Activated CD4-positive, alpha-beta T cell treated with anti-CD3 and anti-CD28 coated beads, Interleukin-2, amount 10 ng/mL, durations not matched to agents 24 days and 14 days (primary cell): Measurements from ENCODE around the gene ALDH7A1. TPM values are rescaled to one million over a fixed set of nuclear protein-coding genes. Genes with fewer than 3 reads are reported as not detected.
A peak's percentile ranks its signal among the peaks of the same experiment; 100 is the strongest.

Experiments
- DNase-seq: peaks from one replicate; pipeline ENCODE4 v3.0.0; 2022
- H3K27ac Mint-ChIP-seq: one replicate; pipeline ENCODE4 v1.8.0; 2022; ENCODE audit warnings: mild to moderate bottlenecking, mixed read lengths
- H3K27me3 Mint-ChIP-seq: one replicate; pipeline ENCODE4 v1.8.0; 2022; ENCODE audit warnings: mixed read lengths
- H3K36me3 Mint-ChIP-seq: one replicate; pipeline ENCODE4 v1.8.0; 2022; ENCODE audit warnings: low read depth, mild to moderate bottlenecking, mixed read lengths
- H3K4me1 Mint-ChIP-seq: one replicate; pipeline ENCODE4 v1.8.0; 2021; ENCODE audit warnings: mixed read lengths
- H3K4me3 Mint-ChIP-seq: one replicate; pipeline ENCODE4 v1.8.0; 2022; ENCODE audit warnings: mild to moderate bottlenecking, moderate library complexity, mixed read lengths
- H3K9me3 Mint-ChIP-seq: one replicate; pipeline ENCODE4 v1.8.0; 2021; ENCODE audit warnings: mixed read lengths
- intact Hi-C: fragments of 100-400 bp; cut with micrococcal nuclease; formaldehyde crosslinking; loops from one replicate; pipeline ENCODE4 v1.15.1; 2023
- total RNA-seq: library from RNA; stranded (reverse); gene quantifications from 2 replicates; pipeline ENCODE4 v1.2.3, GENCODE V29; 2022

ALDH7A1 gene
- total RNA-seq, 1 donor from 2014 or later = 1.9 TPM

DNA sequence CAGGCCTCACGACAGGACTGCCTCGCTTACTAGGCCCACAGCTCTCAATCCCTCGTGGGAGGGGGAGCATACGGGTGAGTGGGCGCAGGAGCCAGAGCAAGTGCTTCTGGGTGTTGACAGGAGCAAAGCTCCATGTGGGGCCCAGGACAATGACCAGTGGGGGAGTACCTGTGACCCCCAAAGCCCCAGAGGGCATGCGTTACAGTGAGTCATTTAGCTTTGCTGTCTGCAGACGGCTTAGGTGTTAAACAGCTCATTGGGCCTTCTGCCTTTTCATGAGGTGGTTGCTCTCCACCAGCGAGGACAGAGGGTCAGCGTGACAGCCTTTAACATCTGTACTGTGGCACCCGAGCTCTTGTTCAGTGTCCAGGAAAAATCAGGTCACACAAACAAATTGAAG, 93.6 kb downstream of the ALDH7A1 start:
- H3K9me3 Mint-ChIP-seq = no peaks in the 10 kb centered on the region
- DNase-seq = no peak
- intact Hi-C loops = loop anchor here (5.0 kb wide), 1 partner anchor 79 kb away; the partner anchor contains the start of gene GRAMD2B
- H3K27ac Mint-ChIP-seq = no peak overlapping the region
- peaks cover 4% of the 10 kb centered on the region for H3K4me1 Mint-ChIP-seq
- no peak overlapping the region for H3K4me3 Mint-ChIP-seq
- H3K27me3 Mint-ChIP-seq = no peaks in the 10 kb centered on the region
- no peaks in the 10 kb centered on the region for H3K36me3 Mint-ChIP-seq

DNA sequence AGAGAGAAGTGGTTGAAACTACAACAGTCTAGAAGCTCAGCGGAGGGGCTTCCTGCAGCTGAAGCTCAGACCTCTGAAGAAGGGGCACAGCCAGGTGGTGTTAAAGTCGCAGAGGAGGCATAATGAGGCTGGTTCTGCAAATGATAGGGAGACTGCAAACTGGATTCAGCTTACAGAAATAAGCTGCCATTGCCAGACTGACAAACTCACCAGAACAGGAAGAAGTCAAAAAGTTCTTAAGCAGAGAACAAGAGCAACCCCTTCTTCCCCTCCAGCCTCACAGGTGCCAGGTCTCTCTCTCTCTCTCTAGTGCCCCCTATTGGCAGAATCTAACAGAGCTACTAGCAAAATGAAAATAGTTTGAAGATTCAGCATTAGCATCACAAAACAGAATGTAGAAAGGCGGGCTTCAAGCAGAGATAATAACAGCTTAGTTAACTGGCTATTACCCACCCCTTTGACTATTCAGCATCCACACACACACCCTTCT, 95.1 kb downstream of the ALDH7A1 start:
- H3K4me3 Mint-ChIP-seq = no peak overlapping the region
- intact Hi-C loops = loop anchor here (2.0 to 5.0 kb wide), 2 partner anchors 78 to 145 kb away; partner anchors contain the start of gene GRAMD2B
- H3K9me3 Mint-ChIP-seq = no peaks in the 10 kb centered on the region
- no peak overlapping the region for H3K27ac Mint-ChIP-seq
- H3K36me3 Mint-ChIP-seq = no peaks in the 10 kb centered on the region
- peaks cover 4% of the 10 kb centered on the region for H3K4me1 Mint-ChIP-seq
- DNase-seq = peak; percentile 80
- H3K27me3 Mint-ChIP-seq = no peaks in the 10 kb centered on the region

DNA sequence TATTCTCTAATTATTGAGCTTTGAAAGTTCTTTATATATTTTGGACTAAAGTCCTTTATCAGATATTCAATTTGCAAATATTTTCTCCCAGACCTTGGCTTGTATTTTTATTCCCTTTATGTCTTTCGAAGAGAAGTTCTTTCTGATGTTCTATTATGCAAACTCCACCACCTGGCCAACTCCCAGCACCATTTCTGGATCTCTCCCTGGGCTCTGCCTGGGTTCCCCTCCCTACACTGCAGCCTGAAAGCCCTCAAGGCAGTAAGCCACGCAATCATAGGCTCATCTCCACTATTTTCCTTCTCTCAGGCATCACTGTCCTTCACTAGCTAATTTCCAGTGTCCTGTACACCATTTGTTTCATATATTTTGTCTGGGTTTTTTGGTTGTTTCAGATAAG, 95.7 kb downstream of the ALDH7A1 start:
- H3K27ac Mint-ChIP-seq = no peak overlapping the region

DNA sequence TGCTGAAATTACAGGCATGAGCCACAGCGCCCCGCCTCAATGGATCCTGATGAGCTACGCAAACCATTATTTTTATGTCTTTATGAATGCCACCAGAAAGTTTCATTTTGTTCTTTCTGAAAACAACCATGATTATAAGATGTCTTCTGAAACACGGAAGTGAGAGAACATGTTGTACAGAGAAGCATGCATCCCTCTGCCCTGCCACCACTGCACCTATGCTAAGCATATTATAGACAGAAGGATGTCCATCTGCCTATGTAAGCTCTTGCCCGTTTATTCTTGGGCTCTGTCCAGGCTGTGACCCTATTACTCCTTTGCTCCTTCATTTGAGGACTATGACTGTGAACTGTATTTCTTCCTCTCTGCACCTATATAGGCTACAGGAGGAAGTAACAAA, 97.5 kb downstream of the ALDH7A1 start:
- DNase-seq = no peak
- Mint-ChIP-seq H3K27ac (no peak overlapping the region), H3K9me3 (no peaks in the 10 kb centered on the region), H3K36me3 (peaks cover 6% of the 10 kb centered on the region), H3K27me3 (no peaks in the 10 kb centered on the region), H3K4me1 (peaks cover 4% of the 10 kb centered on the region), H3K4me3 (no peak overlapping the region)
- intact Hi-C loops = no loop called here

More for the DNA sequence above, 95.7 kb downstream of the ALDH7A1 start:
- Mint-ChIP-seq H3K9me3 (no peaks in the 10 kb centered on the region), H3K4me3 (no peak overlapping the region), H3K4me1 (peaks cover 4% of the 10 kb centered on the region), H3K27me3 (no peaks in the 10 kb centered on the region), H3K36me3 (no peaks in the 10 kb centered on the region)
- intact Hi-C loops = loop anchor here (2.0 kb wide), 1 partner anchor 144 kb away; no protein-coding TSS in a partner anchor
- DNase-seq = no peak

DNA sequence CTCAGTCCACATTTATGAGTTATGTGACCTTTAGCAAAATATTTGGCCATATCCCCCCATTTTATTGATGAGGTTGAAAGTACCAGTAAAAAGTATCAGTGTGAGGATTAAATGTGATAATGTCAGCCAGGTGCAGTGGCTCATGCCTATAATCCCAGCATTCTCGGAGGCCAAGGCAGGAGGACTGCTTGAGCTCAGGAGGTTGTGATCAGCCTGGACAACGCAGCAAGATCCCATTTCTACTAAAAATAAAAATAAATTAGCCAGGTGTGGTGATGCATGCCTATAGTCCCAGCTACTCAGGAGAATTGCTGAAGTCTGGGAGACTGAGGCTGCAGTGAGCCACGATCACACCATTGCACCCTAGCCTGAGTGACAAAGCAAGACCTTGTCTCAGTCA, 100.6 kb downstream of the ALDH7A1 start:
- intact Hi-C loops = no loop called here
- Mint-ChIP-seq H3K9me3 (no peaks in the 10 kb centered on the region), H3K4me1 (no peaks in the 10 kb centered on the region), H3K27ac (no peak overlapping the region), H3K27me3 (no peaks in the 10 kb centered on the region), H3K4me3 (no peak overlapping the region), H3K36me3 (peaks cover 10% of the 10 kb centered on the region)
- DNase-seq = no peak

DNA sequence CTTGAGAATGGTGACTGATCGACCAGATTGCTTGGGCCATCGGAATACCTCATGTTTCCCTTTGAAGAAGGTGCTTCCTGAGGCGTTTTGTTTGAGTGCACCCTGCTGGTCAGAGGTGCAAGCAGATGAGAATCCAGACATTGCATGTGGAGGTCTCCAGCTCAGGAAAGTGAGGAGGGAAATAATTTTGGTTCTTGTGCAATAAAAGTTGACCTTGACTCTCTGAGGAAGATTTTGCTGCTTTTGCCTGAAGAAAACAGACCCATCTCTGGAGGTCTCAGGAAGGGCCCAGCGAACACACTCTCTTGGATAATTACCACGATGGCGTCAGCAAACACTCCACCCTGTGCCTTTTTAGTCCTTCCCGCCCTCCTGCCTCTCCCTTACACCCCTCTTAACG, 102.1 kb downstream of the ALDH7A1 start:
- intact Hi-C loops = no loop called here
- Mint-ChIP-seq H3K36me3 (peaks cover 16% of the 10 kb centered on the region), H3K27me3 (no peaks in the 10 kb centered on the region), H3K4me1 (no peaks in the 10 kb centered on the region), H3K4me3 (no peak overlapping the region), H3K9me3 (no peaks in the 10 kb centered on the region), H3K27ac (no peak overlapping the region)
- no peak for DNase-seq

DNA sequence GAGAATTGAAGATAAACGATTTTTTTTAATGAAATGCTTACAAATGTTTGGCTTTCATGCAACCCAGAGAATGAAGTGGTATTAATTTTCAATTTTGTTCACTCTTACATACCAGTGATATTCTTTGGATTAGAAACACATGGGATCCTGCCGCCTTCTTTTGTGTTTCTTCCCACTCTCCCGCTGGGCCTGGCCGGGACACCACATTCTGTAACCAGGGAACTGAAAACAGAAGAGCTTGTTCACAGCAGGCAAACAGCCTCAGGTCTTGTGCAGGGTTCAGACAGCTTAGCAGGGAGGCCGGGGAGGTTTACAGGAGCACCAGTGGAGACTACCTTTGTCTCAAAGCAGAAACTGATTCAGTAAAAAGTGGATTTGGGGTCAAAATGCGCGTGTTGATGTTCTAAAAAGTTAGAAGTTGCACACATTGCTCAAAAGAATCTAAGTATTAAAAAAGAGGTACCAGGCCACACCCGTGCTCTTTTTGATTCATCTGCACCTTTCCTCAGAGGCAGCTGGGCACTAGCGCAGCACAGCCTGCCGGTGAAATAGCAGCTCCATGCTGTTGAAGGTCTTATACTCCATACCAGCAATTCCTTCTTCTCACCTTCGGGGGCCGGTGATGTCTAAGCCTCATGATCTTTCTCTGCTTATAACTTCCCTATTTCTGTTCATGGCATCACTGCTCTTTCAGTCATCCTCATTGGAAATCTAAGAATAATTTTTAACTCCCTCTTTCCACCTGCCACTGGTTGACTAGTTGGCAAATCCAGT, 104.7 kb downstream of the ALDH7A1 start:
- Mint-ChIP-seq H3K36me3 (peaks cover 31% of the 10 kb centered on the region), H3K27me3 (no peaks in the 10 kb centered on the region), H3K4me3 (no peak overlapping the region), H3K4me1 (no peaks in the 10 kb centered on the region), H3K27ac (no peak overlapping the region), H3K9me3 (no peaks in the 10 kb centered on the region)
- DNase-seq = peak; percentile 49
- intact Hi-C loops = no loop called here

DNA sequence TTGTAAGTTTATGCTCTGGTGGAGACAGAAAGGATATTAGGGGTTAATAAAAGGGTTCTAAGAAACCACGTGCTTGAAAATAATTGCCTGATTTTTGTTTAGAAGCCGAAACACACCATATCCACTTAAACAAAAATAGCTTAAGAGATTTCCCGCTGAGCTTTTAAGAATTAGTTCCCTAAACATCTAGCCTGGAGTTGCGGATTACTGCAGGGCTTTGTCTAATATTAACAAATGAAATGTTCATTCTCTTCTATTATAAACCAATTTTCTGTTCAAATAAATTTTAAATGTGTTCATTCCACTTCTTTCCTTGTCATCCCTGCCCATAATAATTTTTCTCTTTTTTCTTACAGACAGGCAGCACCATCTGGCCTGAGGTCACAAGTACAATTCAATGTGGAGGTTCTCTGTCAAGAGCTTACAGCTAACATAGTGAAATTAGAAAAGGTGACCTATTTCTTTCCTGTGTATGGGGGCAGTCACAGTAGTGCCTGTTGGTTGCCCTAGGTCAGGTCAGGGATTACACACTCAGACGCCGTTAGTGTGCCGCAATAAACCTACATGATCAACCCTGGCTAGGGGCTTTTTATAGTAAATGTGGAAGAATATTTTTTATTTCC, 106.5 kb downstream of the ALDH7A1 start:
- H3K27ac Mint-ChIP-seq = no peak overlapping the region
- H3K9me3 Mint-ChIP-seq = no peaks in the 10 kb centered on the region
- DNase-seq = no peak
- H3K4me3 Mint-ChIP-seq = no peak overlapping the region
- H3K36me3 Mint-ChIP-seq = peaks cover 33% of the 10 kb centered on the region
- H3K4me1 Mint-ChIP-seq = no peaks in the 10 kb centered on the region
- intact Hi-C loops = no loop called here
- no peaks in the 10 kb centered on the region for H3K27me3 Mint-ChIP-seq

DNA sequence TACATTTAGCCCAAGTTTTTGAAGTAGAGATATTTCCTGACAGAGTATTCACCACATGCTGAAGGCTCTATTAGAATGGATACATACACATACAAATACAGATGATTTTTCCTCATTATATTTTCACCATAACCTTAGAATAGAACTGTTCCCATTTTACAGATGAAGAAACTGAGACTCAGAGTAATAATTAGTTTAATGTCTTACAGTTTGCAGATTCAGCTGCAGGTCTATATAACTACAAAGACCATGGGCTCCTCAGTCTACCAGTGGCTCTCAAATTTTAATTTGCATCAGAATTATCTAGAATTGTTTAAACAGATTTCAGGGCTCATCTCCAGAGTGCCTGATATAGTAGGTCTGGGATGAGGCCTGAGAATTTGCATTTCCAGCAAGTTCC, 107.4 kb downstream of the ALDH7A1 start:
- no peaks in the 10 kb centered on the region for H3K27me3 Mint-ChIP-seq
- intact Hi-C loops = no loop called here
- no peaks in the 10 kb centered on the region for H3K9me3 Mint-ChIP-seq
- no peaks in the 10 kb centered on the region for H3K4me1 Mint-ChIP-seq
- no peak overlapping the region for H3K27ac Mint-ChIP-seq
- H3K36me3 Mint-ChIP-seq = peaks cover 32% of the 10 kb centered on the region
- H3K4me3 Mint-ChIP-seq = no peak overlapping the region
- DNase-seq = no peak

DNA sequence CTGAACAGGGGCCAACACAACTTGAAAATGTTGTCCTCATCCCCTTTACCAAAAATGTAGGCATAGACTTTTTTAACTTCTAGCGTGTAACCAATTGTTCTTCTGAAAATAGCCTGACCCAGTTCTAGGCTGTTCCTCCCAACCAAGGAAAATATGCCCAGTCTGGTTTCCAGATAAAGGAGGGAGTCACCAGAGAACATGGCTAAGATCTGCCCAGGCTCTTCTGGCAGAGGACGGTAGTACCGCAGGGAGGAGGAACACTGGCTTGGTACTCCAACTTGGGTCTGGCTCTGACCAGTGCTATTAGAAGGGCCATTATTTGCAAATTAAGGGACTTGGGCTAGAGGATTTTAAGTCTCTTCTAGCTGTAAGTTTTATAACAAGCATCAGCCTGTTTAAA, 108.7 kb downstream of the ALDH7A1 start:
- H3K36me3 Mint-ChIP-seq = peaks cover 34% of the 10 kb centered on the region
- no peaks in the 10 kb centered on the region for H3K4me1 Mint-ChIP-seq
- intact Hi-C loops = no loop called here

DNA sequence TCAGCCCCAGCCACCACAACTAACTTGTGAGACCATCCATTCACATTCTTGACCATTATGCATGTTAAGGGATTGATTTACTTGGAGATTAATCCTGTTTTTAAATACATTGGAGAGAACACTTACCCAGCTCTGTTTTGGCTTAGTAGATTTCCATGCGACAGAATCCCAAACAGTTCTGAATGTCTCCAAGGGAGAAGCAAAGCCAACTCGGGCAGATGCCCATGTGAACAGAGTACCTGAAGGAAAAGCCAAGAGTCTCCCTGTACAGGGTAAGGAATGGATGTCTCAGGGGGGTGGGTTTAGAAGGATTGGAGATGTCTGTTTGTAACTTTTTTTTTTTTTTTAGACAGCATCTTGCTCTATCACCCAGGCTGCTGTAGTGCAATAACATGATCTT, 110.8 kb downstream of the ALDH7A1 start:
- Mint-ChIP-seq H3K27me3 (no peaks in the 10 kb centered on the region), H3K9me3 (no peaks in the 10 kb centered on the region), H3K27ac (no peak overlapping the region), H3K4me1 (no peaks in the 10 kb centered on the region), H3K36me3 (peaks cover 34% of the 10 kb centered on the region), H3K4me3 (no peak overlapping the region)
- intact Hi-C loops = no loop called here
- DNase-seq = no peak

More for the DNA sequence above, 108.7 kb downstream of the ALDH7A1 start:
- no peak overlapping the region for H3K4me3 Mint-ChIP-seq
- no peak overlapping the region for H3K27ac Mint-ChIP-seq
- H3K9me3 Mint-ChIP-seq = no peaks in the 10 kb centered on the region
- H3K27me3 Mint-ChIP-seq = no peaks in the 10 kb centered on the region
- no peak for DNase-seq

DNA sequence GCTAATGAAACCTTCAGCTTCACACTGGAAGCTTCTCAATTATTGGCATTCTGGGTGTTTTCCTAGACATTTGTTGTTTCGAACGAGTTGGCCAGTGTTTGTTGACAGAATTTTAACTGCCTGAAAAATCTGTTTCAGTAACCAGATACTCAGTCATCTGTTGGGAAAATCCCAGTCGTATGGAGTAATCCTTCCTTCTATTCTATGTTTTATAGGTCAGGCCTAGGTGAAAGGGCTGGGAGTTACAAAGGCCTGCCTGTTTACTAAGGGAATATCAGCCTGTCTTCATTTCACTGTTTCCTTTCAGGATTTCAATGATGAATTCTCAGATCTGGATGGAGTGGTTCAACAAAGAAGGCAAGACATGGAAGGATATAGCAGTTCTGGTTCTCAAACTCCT, 111.9 kb downstream of the ALDH7A1 start:
- H3K27me3 Mint-ChIP-seq = no peaks in the 10 kb centered on the region
- intact Hi-C loops = no loop called here
- DNase-seq = no peak
- no peak overlapping the region for H3K27ac Mint-ChIP-seq
- no peak overlapping the region for H3K4me3 Mint-ChIP-seq
- H3K9me3 Mint-ChIP-seq = no peaks in the 10 kb centered on the region
- H3K4me1 Mint-ChIP-seq = no peaks in the 10 kb centered on the region
- peaks cover 31% of the 10 kb centered on the region for H3K36me3 Mint-ChIP-seq

DNA sequence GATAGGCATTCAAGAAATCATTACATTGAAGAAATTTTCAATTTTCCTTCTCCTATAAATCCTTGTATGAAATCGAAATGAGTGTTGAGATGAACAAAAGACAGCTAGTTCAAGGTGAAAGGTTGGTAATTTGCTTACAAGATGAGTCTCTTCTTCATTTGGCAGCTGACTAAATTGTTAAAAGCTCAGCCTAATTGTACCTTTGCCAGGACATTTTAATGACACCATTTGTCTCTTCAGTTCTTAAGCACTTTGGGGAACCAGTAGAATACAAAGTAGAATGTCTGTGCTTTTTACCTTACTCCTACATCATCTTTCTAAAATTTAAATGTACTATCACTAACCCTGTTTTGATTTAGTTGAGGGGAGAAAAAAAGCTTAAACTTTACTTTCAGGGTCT, 112.4 kb downstream of the ALDH7A1 start:
- no peaks in the 10 kb centered on the region for H3K4me1 Mint-ChIP-seq
- no peak for DNase-seq
- H3K36me3 Mint-ChIP-seq = peaks cover 29% of the 10 kb centered on the region
- no peak overlapping the region for H3K4me3 Mint-ChIP-seq
- no peak overlapping the region for H3K27ac Mint-ChIP-seq
- H3K9me3 Mint-ChIP-seq = no peaks in the 10 kb centered on the region
- intact Hi-C loops = no loop called here
- H3K27me3 Mint-ChIP-seq = no peaks in the 10 kb centered on the region

DNA sequence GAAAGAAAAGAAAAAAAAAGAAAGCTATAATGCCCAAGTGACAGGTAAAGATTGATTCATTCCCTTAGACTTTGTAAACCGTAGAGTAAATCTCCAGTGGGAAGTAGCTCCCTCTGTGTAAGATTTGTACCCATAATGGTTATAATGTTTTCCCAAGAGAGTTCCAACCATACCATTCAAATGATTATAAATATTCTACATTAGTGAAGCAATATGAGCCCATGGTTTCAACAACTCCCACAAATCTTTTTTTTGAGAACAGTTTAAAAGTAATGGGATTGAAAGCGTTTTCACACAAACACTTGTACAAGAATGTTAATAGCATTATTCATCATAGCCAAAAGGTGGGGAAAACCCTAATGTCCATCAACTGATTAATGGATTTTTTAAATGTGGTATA, 113.8 kb downstream of the ALDH7A1 start:
- no peak overlapping the region for H3K4me3 Mint-ChIP-seq
- H3K36me3 Mint-ChIP-seq = peaks cover 24% of the 10 kb centered on the region
- H3K27me3 Mint-ChIP-seq = no peaks in the 10 kb centered on the region
- intact Hi-C loops = no loop called here
- no peak for DNase-seq
- H3K9me3 Mint-ChIP-seq = no peaks in the 10 kb centered on the region
- no peak overlapping the region for H3K27ac Mint-ChIP-seq
- no peaks in the 10 kb centered on the region for H3K4me1 Mint-ChIP-seq
